Measurements from ENCODE around the gene GMPPA.

Gene GMPPA

DNA sequence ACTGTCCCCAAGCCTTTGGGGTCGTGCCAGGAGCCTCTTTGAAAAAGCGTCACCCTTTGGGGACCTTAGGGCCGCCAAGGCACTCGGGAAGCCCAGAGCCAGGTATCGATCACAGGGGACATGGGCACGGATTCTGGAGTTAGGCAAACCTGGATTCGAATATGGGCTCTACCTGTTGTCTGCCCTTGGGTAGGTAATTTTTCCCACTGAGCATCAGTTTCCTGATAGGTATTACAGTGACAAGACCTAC is 54.4 kb downstream of the GMPPA start:
- TF ChIP-seq, protein P1, sequence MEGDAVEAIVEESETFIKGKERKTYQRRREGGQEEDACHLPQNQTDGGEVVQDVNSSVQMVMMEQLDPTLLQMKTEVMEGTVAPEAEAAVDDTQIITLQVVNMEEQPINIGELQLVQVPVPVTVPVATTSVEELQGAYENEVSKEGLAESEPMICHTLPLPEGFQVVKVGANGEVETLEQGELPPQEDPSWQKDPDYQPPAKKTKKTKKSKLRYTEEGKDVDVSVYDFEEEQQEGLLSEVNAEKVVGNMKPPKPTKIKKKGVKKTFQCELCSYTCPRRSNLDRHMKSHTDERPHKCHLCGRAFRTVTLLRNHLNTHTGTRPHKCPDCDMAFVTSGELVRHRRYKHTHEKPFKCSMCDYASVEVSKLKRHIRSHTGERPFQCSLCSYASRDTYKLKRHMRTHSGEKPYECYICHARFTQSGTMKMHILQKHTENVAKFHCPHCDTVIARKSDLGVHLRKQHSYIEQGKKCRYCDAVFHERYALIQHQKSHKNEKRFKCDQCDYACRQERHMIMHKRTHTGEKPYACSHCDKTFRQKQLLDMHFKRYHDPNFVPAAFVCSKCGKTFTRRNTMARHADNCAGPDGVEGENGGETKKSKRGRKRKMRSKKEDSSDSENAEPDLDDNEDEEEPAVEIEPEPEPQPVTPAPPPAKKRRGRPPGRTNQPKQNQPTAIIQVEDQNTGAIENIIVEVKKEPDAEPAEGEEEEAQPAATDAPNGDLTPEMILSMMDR (conservative IDR thresholded peaks at IDR 0.05; ENCODE audit: low read depth) = no peak
- no peak for DNase-seq (ENCODE audit: low spot score)
- H3K27ac ChIP-seq = no peak overlapping the region
- ChIA-PET POLR2A (ENCODE audit: low non-redundant PET) (no interaction called here), CTCF (interaction anchor here (2.3 kb wide), 1 partner anchor 12 kb away, joined by 6 read pairs; no protein-coding TSS in a partner anchor)

DNA sequence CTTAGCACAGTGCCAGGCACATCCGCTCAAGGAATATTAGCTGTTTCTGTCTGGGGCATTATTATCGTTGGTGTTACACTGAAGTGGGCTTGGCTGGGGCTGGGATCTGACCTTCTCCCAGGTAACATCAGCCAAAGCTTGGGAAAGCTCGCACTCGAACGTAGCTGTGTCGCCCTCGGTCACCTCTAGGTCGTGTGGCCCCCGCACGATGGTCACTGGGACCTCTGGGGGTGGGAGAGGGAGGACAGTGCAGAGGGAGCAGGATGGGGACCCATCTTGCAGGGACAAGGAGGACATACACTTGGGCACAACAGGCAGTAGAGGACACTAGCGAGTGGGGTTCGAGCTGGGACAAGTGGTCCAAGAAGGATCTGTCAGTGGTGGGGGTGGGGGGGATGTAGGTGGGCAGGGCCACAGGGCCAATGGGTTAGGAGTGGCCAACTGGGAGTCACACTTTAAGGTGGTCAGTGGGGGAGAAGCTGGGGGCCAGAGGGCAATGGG is 54.8 kb downstream of the GMPPA start:
- TF ChIP-seq, protein P1 (conservative IDR thresholded peaks at IDR 0.05; ENCODE audit: low read depth) = no peak
- POLR2A ChIA-PET (ENCODE audit: low non-redundant PET) = no interaction called here
- CTCF ChIA-PET = interaction anchor here (2.3 kb wide), 1 partner anchor 12 kb away, joined by 6 read pairs; no protein-coding TSS in a partner anchor

DNA sequence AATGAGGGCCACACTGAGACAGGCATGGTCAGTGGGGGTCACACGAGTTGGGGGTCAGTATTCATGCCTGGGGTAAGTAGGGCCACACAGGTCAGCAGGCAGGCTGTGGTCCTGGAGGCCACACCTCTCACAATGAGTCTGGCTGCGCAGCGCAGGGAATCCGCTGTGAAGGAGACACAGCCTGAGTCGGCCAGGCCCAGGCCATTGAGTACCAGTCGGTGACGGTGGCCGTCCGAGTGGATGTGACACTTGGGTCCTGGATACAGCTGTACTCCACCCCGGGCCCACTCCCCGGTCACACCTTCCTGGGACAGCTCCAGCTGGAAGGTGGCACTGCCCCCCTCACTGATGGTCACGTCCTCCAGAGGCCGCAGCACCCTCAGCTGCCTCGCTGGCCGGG is 55.7 kb downstream of the GMPPA start:
- H3K27ac ChIP-seq = no peak overlapping the region
- TF ChIP-seq, protein P1 (conservative IDR thresholded peaks at IDR 0.05; ENCODE audit: low read depth) = no peak
- no peak for DNase-seq (ENCODE audit: low spot score)
- ChIA-PET CTCF (no interaction called here), POLR2A (ENCODE audit: low non-redundant PET) (no interaction called here)

More for the DNA sequence above, 54.8 kb downstream of the GMPPA start:
- DNase-seq (ENCODE audit: low spot score) = no peak
- no peak overlapping the region for H3K27ac ChIP-seq

DNA sequence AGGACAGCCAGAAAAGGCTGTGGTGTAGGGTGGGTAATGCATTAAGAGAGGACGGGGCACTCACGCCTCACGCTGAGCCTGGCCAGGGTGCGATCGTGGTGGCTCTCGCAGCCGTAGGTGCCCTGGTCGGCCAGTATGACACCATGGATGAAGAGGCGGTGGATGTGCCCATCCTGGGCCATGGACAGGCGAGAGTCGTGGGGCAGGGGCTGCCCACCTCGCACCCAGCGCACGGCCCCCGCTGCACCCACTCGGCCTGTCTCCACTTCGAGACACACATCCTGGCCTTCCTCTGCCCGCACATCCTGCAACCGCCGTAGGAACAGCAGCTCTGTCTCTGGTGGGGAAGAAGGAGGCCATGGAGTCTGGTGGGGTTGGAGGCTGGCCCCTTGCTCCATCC is 57.3 kb downstream of the GMPPA start:
- DNase-seq (ENCODE audit: low spot score) = no peak
- H3K27ac ChIP-seq = no peak overlapping the region
- ChIA-PET CTCF (no interaction called here), POLR2A (ENCODE audit: low non-redundant PET) (no interaction called here)
- TF ChIP-seq, protein P1 (conservative IDR thresholded peaks at IDR 0.05; ENCODE audit: low read depth) = no peak

DNA sequence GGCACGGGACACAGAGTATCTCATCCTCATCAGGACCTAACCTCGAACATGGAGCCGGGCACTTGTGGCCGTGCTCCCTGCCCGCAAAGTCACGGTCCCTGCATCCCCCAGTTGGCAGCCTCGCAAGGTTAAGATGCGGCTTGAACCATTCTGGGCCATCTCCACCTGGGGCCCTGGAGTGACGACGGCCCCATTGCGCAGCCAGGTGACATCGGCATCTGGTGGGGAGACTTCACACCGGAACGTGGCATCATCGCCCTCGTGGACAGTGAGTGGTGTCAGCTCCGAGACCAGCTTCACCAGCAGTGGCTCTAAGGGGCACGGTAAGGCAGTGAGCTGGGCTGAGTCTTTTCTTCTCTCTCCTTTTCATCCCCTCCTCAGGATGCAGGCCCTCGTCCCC is 57.7 kb downstream of the GMPPA start:
- no peak for DNase-seq (ENCODE audit: low spot score)
- ChIA-PET POLR2A (ENCODE audit: low non-redundant PET) (no interaction called here), CTCF (no interaction called here)
- H3K27ac ChIP-seq = no peak overlapping the region
- TF ChIP-seq, protein P1 (conservative IDR thresholded peaks at IDR 0.05; ENCODE audit: low read depth) = no peak

All from RWPE1 (cell line).